Hepatic stellate cell (primary cell): Measurements from ENCODE around the gene SOX8.

Source experiments
- DNase-seq: peaks from one replicate; pipeline ENCODE4 v3.0.0; 2011; ENCODE audit warnings: low spot score

Gene SOX8

GRCh38 chr16:974001-974601 is 7.5 kb upstream of the SOX8 start:
- DNase-seq, result no peak

GRCh38 chr16:974611-975261 is 6.8 kb upstream of the SOX8 start:
- no peak for DNase-seq

- DNase-seq, result no peak
Measured at GRCh38 chr16:975291-975690, 6.3 kb upstream of the SOX8 start.

- no peak for DNase-seq
Measured at GRCh38 chr16:976389-976931, 5.1 kb upstream of the SOX8 start.

- no peak for DNase-seq
Measured at GRCh38 chr16:977081-977701, 4.4 kb upstream of the SOX8 start.

GRCh38 chr16:977896-978295 is 3.7 kb upstream of the SOX8 start:
- no peak for DNase-seq

- DNase-seq, result no peak
Measured at GRCh38 chr16:978403-978802, 3.2 kb upstream of the SOX8 start.

- no peak for DNase-seq
Measured at GRCh38 chr16:979147-979546, 2.4 kb upstream of the SOX8 start.

GRCh38 chr16:979859-980594 is 1.5 kb upstream of the SOX8 start:
- DNase-seq, result no peak

GRCh38 chr16:980595-980854 is 1.0 kb upstream of the SOX8 start:
- no peak for DNase-seq

- no peak for DNase-seq
Measured at GRCh38 chr16:982145-983043, 824 bp downstream of the SOX8 start.

GRCh38 chr16:983044-984030 is 1.8 kb downstream of the SOX8 start:
- no peak for DNase-seq

GRCh38 chr16:984121-984694 is 2.6 kb downstream of the SOX8 start:
- no peak for DNase-seq

- DNase-seq, result no peak
Measured at GRCh38 chr16:984736-985636, 3.4 kb downstream of the SOX8 start.

- no peak for DNase-seq
Measured at GRCh38 chr16:985646-986400, 4.3 kb downstream of the SOX8 start.

GRCh38 chr16:986411-986810 is 4.8 kb downstream of the SOX8 start:
- no peak for DNase-seq

- no peak for DNase-seq
Measured at GRCh38 chr16:986925-987582, 5.5 kb downstream of the SOX8 start.

- DNase-seq, result no peak
Measured at GRCh38 chr16:987906-988305, 6.3 kb downstream of the SOX8 start.
